ENCODE data around the gene SSBP4. TPM values are rescaled to one million over a fixed set of nuclear protein-coding genes. Genes with fewer than 3 reads are reported as not detected.
A peak's percentile ranks its signal among the peaks of the same experiment; 100 is the strongest.

SSBP4 gene
- total and polyA plus RNA-seq, 2 of the 8 experiments (the other 6 are each of a cell fraction or from before 2014, with no cell fraction given), result 26.4 to 33.7 TPM

- Histone ChIP-seq H2BK20ac (ENCODE audit: low read length) (peak overlapping the region; percentile 48; the same call in 1 of the 2 replicates), H3K27me3 (replicated peaks in 1 of 4; ENCODE audit: control insufficient read depth in 3 of 4, extremely low read depth in 1 of 4, insufficient read depth in 3 of 4, low read length in 3 of 4) (peaks cover 5 to 19% (median 15%) of the 10 kb centered on the region in 4 experiments), H3K79me2 (ENCODE audit: control insufficient read depth in 1 of 2, insufficient read depth in 2 of 2, low read length in 2 of 2) (no peaks in the 10 kb centered on the region), H3K23ac (ENCODE audit: insufficient read length) (no peak overlapping the region), H3K27ac (ENCODE audit: low read depth, low read length) (no peak overlapping the region), H3K18ac (ENCODE audit: extremely low read depth, low read length) (no peak overlapping the region), H4K91ac (replicated peaks; ENCODE audit: insufficient read length, low read length) (no peak overlapping the region), H2BK120ac (replicated peaks; ENCODE audit: low read depth, low read length) (no peak overlapping the region), H4K5ac (ENCODE audit: insufficient read length, low read depth, low read length) (no peak overlapping the region), H3K56ac (replicated peaks; ENCODE audit: insufficient read length, low read depth, low read length) (no peak overlapping the region), H4K8ac (ENCODE audit: extremely low read depth, insufficient read depth, low read length) (no peak overlapping the region), H2AK5ac (ENCODE audit: low read depth, low read length) (no peak overlapping the region), H3K4me2 (ENCODE audit: insufficient read depth in 1 of 2, low read depth in 2 of 2, low read length in 2 of 2) (no peak overlapping the region), H3K79me1 (ENCODE audit: low read depth, low read length) (no peaks in the 10 kb centered on the region), H2AFZ (ENCODE audit: low read length) (no peak overlapping the region), H3K9ac (replicated peaks in 1 of 4; ENCODE audit: extremely low read depth in 1 of 4, low read depth in 3 of 4, low read length in 3 of 4) (no peak overlapping the region), H2BK5ac (ENCODE audit: low read depth, low read length) (no peak overlapping the region), H2BK15ac (ENCODE audit: low read length) (peak overlapping the region; percentile 46; the same call in 1 of the 2 replicates), H3K4me1 (replicated peaks in 1 of 4; ENCODE audit: control insufficient read depth in 3 of 4, insufficient read depth in 4 of 4, low read length in 3 of 4) (peaks cover 0 to 20% (median 17%) of the 10 kb centered on the region in 4 experiments; a peak in 6 of 7 replicates), H2BK12ac (ENCODE audit: low read depth, low read length) (peak overlapping the region; percentile 75; the same call in 1 of the 2 replicates), H3K4me3 (ENCODE audit: extremely low read depth in 1 of 4, insufficient read depth in 2 of 4, low read depth in 3 of 4, low read length in 4 of 4) (no peak overlapping the region), H3K23me2 (ENCODE audit: low read depth, low read length) (peaks cover 13% of the 10 kb centered on the region; the same call in 1 of the 2 replicates), H3K4ac (replicated peaks; ENCODE audit: insufficient read length, low read depth, low read length) (no peak overlapping the region), H3K14ac (ENCODE audit: insufficient read length) (no peak overlapping the region), H3K9me3 (ENCODE audit: insufficient read depth in 2 of 2, low read depth in 1 of 2, low read length in 1 of 2) (no peaks in the 10 kb centered on the region), H4K20me1 (replicated peaks in 1 of 2; ENCODE audit: control insufficient read depth in 1 of 2, insufficient read depth in 2 of 2, low read length in 2 of 2) (peaks cover 0 to 2% of the 10 kb centered on the region in 2 experiments), H3K36me3 (ENCODE audit: control insufficient read depth in 2 of 4, insufficient read depth in 4 of 4, low read length in 3 of 4) (no peaks in the 10 kb centered on the region)
- POLR2A ChIA-PET (ENCODE audit: partially characterized antibody), result interaction anchor here (0.6 to 2.0 kb wide), 8 partner anchors 13 to 133 kb away, joined by 3 to 8 read pairs (median 5); partner anchors contain the start of genes JUND and PGPEP1
- CTCF ChIA-PET (ENCODE audit: partially characterized antibody), result interaction anchor here (0.6 to 11.0 kb wide), 14 partner anchors 16 to 901 kb away, joined by 3 to 177 read pairs (median 14); partner anchors contain the start of genes GDF15, IQCN, LRRC25 and PGPEP1
- TF ChIP-seq ATF3 (IDR thresholded peaks at IDR 0.05; ENCODE audit: insufficient read depth, low read depth, low read length) (no peak), KDM4A (IDR thresholded peaks at IDR 0.05; ENCODE audit: low read depth, low read length, severe bottlenecking) (no peak), CHD1 (IDR thresholded peaks at IDR 0.05; ENCODE audit: low read depth, low read length) (no peak), BCL11A (IDR thresholded peaks at IDR 0.05; ENCODE audit: low read depth in 2 of 2, low read length in 2 of 2) (no peak), SP4 (IDR thresholded peaks at IDR 0.05; ENCODE audit: low read length) (no peak), ASH2L (IDR thresholded peaks at IDR 0.05; ENCODE audit: low read length) (no peak), RFX5 (IDR thresholded peaks at IDR 0.05; ENCODE audit: borderline replicate concordance, low read depth, low read length) (no peak), TCF12 (IDR thresholded peaks at IDR 0.05; ENCODE audit: low read depth, low read length) (no peak), JUND (IDR thresholded peaks at IDR 0.05; ENCODE audit: low read length) (no peak), TAF1 (IDR thresholded peaks at IDR 0.05; ENCODE audit: low read depth, low read length) (no peak), NRF1 (IDR thresholded peaks at IDR 0.05; ENCODE audit: low read depth, low read length) (no peak)
- no peak for DNase-seq (ENCODE audit: low read depth in 1 of 2, low spot score in 2 of 2)
- no peak for FAIRE-seq
- 73% methylated on average over 11 of the region's 11 CpGs; no CpG with 5 or more reads in 1 of the 2 experiments for WGBS, 2 experiments (ENCODE audit: extremely low coverage in 1 of 2, insufficient coverage in 1 of 2, insufficient read length in 1 of 2, insufficient replicate concordance in 2 of 2, low coverage in 1 of 2, low lambda C conversion rate in 2 of 2, missing lambda C conversion rate in 1 of 2)
Measured at GRCh38 chr19:18414504-18415177, 4.6 kb upstream of the SSBP4 start.

Data from H1 (cell line).